IPS-18a (cell line): ENCODE data around the gene TMEM151A.

Experiments used
- H3K27ac ChIP-seq: one replicate; pipeline ENCODE4 v1.5.1; 2013; ENCODE audit warnings: low read length
- H3K27me3 ChIP-seq: one replicate; pipeline ENCODE4 v1.6.1; 2013; ENCODE audit warnings: mild to moderate bottlenecking, low read length; ENCODE audit not compliant: control insufficient read depth, insufficient read depth
- H3K36me3 ChIP-seq: one replicate; pipeline ENCODE4 v1.6.1; 2013; ENCODE audit warnings: low read depth, low read length; ENCODE audit not compliant: control insufficient read depth
- H3K4me1 ChIP-seq: one replicate; pipeline ENCODE4 v1.6.1; 2013; ENCODE audit warnings: low read depth, low read length; ENCODE audit not compliant: control insufficient read depth
- H3K4me3 ChIP-seq: one replicate; pipeline ENCODE4 v1.5.1; 2013; ENCODE audit warnings: low read length
- H3K9ac ChIP-seq: one replicate; pipeline ENCODE4 v1.6.1; 2013; ENCODE audit warnings: mild to moderate bottlenecking, low read length, moderate library complexity
- H3K9me3 ChIP-seq: one replicate; pipeline ENCODE4 v1.6.1; 2013; ENCODE audit warnings: low read depth, low read length; ENCODE audit not compliant: control insufficient read depth

The TMEM151A gene

GRCh38 chr11:66337103-66337899 lies 45.6 kb downstream of the TMEM151A start:
- peaks cover 23% of the 10 kb centered on the region for H3K36me3 ChIP-seq
- peak overlapping the region; percentile 30 for H3K27ac ChIP-seq
- no peak overlapping the region for H3K4me3 ChIP-seq
- H3K27me3 ChIP-seq, result no peaks in the 10 kb centered on the region
- peaks cover 10% of the 10 kb centered on the region for H3K4me1 ChIP-seq
- H3K9me3 ChIP-seq, result no peaks in the 10 kb centered on the region
- no peak overlapping the region for H3K9ac ChIP-seq

- peaks cover 10% of the 10 kb centered on the region for H3K4me1 ChIP-seq
- no peak overlapping the region for H3K4me3 ChIP-seq
- H3K9ac ChIP-seq, result no peak overlapping the region
- no peak overlapping the region for H3K27ac ChIP-seq
- H3K9me3 ChIP-seq, result no peaks in the 10 kb centered on the region
- H3K36me3 ChIP-seq, result peaks cover 23% of the 10 kb centered on the region
- H3K27me3 ChIP-seq, result no peaks in the 10 kb centered on the region
Measured at GRCh38 chr11:66338276-66339161, 46.8 kb downstream of the TMEM151A start.

- H3K27ac ChIP-seq, result no peak overlapping the region
- H3K4me1 ChIP-seq, result peaks cover 11% of the 10 kb centered on the region
Measured at GRCh38 chr11:66339162-66339675, 47.5 kb downstream of the TMEM151A start.

DNA sequence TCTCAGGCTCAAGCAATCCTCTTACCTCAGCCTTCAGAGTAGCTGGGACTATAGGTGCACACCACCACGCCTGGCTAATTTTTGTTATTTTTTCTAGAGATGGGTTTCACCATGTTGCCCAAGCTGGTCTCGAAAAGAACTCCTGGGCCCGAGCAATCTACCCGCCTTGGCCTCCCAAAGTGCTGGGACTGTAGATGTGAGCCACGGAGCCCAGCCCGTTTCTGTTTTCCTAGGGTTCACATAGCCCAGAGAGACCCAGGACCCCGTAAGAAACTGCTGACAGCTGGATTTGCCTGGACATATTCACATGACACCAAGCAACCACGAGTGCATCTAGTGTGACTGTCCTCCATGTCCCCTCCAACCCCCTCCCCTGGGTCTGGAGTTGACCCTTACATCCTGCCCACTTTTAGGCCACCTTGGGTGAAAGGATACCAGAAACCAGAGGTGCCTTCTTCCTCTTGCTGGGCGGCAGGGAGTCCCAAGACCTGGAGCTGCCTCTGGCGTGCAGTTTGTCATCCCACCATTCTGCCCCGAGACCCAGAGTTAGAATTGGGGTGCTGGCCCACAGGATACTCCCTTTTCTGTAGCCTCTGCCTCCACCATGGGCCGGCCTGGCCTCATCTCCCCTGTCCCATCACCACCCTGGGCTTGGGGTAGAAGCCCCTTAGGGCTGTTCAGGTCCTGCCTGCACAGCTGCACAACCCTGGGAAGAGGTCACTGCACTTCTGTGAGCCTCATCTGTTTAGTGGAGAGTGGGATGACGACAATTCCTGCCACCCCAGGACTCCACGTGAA lies 48.2 kb downstream of the TMEM151A start:
- Histone ChIP-seq H3K9me3 (no peaks in the 10 kb centered on the region), H3K4me1 (peaks cover 13% of the 10 kb centered on the region), H3K36me3 (peaks cover 23% of the 10 kb centered on the region), H3K4me3 (no peak overlapping the region), H3K9ac (no peak overlapping the region), H3K27me3 (no peaks in the 10 kb centered on the region), H3K27ac (no peak overlapping the region)

More at GRCh38 chr11:66339162-66339675, 47.5 kb downstream of the TMEM151A start:
- H3K9me3 ChIP-seq, result no peaks in the 10 kb centered on the region
- H3K9ac ChIP-seq, result no peak overlapping the region
- H3K4me3 ChIP-seq, result no peak overlapping the region
- peaks cover 23% of the 10 kb centered on the region for H3K36me3 ChIP-seq
- no peaks in the 10 kb centered on the region for H3K27me3 ChIP-seq

GRCh38 chr11:66340596-66341501 lies 49.2 kb downstream of the TMEM151A start:
- peaks cover 23% of the 10 kb centered on the region for H3K36me3 ChIP-seq

GRCh38 chr11:66341502-66342126 lies 49.9 kb downstream of the TMEM151A start:
- H3K4me1 ChIP-seq, result peaks cover 10% of the 10 kb centered on the region
- H3K9ac ChIP-seq, result no peak overlapping the region
- peaks cover 7% of the 10 kb centered on the region for H3K27me3 ChIP-seq
- H3K9me3 ChIP-seq, result no peaks in the 10 kb centered on the region
- no peak overlapping the region for H3K27ac ChIP-seq
- no peak overlapping the region for H3K4me3 ChIP-seq
- peaks cover 23% of the 10 kb centered on the region for H3K36me3 ChIP-seq

More at GRCh38 chr11:66340596-66341501, 49.2 kb downstream of the TMEM151A start:
- H3K27me3 ChIP-seq, result no peaks in the 10 kb centered on the region
- no peak overlapping the region for H3K9ac ChIP-seq
- no peaks in the 10 kb centered on the region for H3K9me3 ChIP-seq
- H3K27ac ChIP-seq, result no peak overlapping the region
- H3K4me3 ChIP-seq, result no peak overlapping the region
- H3K4me1 ChIP-seq, result peaks cover 16% of the 10 kb centered on the region

DNA sequence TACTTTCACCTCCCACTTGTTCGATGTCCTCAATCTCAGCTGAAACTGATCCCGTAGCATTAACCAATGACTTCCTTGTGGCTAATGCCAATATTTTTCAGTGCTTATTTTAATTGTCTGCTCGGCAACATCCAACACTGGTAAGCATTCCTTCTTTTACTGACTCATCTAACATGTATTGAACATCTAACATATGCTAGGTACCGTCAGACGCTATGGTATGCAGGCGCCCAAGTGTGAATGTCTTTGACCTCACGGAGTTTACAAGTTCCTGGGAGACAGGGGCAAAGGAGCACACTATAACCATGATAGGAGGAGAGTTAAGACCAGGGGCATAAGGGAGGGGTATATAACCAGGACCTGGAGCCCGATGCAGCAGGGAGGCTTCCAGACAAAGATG lies 51.5 kb downstream of the TMEM151A start:
- Histone ChIP-seq H3K27me3 (peaks cover 10% of the 10 kb centered on the region), H3K27ac (no peak overlapping the region), H3K9me3 (no peaks in the 10 kb centered on the region), H3K9ac (no peak overlapping the region), H3K36me3 (peaks cover 14% of the 10 kb centered on the region), H3K4me3 (no peak overlapping the region), H3K4me1 (peaks cover 7% of the 10 kb centered on the region)

DNA sequence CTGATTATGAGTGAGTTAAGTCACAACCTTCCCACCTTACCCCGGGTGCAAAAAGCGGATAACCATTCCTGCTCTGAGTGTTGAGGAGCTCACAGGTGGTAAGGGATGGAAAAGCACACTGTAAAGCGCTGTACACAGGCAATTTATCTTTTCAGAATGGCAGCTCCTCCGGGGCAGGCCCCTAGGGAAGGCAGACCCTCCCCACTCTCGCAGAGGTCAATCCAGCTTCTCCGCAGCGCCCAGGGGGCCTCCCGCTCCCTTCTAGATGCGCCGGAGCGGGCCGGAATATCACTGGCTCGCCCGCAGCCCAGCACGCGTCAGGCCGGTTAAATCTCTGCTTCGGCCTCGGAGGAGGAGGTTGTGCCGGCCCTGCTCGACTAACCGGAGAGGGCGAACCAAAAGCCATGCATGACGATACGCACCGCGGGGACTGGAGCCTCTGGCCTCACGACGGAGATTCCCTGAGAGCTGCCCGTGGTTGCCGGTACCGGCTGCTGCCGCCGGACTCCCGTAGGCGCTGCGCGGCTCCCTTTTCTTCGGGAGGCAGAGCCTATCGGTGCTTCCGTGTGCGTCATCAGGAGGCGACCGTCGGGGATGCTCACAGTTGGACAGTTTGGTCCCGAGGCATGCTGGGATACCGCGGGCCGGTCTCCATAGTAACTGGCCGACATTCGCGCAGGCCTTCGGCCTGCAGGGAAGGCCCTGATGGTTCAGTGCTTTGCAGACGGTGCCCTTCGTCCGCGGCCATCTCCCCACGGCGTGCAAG lies 53.0 kb downstream of the TMEM151A start, which contains the start of gene BRMS1:
TSS of gene BRMS1 (minus strand) at position 555 of the 766 bp plus-strand sequence. CDS start 2,870 bp downstream, outside the sequence.
- Histone ChIP-seq H3K27ac (peak within 1 kb of the TSS; percentile 44), H3K9ac (peak within 1 kb of the TSS; percentile 79), H3K4me1 (peaks cover 9% of the 10 kb centered on the region), H3K9me3 (no peaks in the 10 kb centered on the region), H3K36me3 (peaks cover 8% of the 10 kb centered on the region), H3K27me3 (peaks cover 10% of the 10 kb centered on the region), H3K4me3 (peak within 1 kb of the TSS; percentile 97)

- peak overlapping the region; percentile 79 for H3K9ac ChIP-seq
- H3K4me1 ChIP-seq, result peaks cover 9% of the 10 kb centered on the region
- peaks cover 8% of the 10 kb centered on the region for H3K36me3 ChIP-seq
- no peaks in the 10 kb centered on the region for H3K9me3 ChIP-seq
- H3K27me3 ChIP-seq, result peaks cover 10% of the 10 kb centered on the region
- peak overlapping the region; percentile 40 for H3K27ac ChIP-seq
- peak overlapping the region; percentile 97 for H3K4me3 ChIP-seq
Measured at GRCh38 chr11:66345316-66345649, 53.6 kb downstream of the TMEM151A start.
